ENCODE results near the gene HOXD13. TPM values are rescaled to one million over a fixed set of nuclear protein-coding genes. Genes with fewer than 3 reads are reported as not detected.

Gene HOXD13
- total RNA-seq, 1 donor from 2014 or later, result not detected

DNA sequence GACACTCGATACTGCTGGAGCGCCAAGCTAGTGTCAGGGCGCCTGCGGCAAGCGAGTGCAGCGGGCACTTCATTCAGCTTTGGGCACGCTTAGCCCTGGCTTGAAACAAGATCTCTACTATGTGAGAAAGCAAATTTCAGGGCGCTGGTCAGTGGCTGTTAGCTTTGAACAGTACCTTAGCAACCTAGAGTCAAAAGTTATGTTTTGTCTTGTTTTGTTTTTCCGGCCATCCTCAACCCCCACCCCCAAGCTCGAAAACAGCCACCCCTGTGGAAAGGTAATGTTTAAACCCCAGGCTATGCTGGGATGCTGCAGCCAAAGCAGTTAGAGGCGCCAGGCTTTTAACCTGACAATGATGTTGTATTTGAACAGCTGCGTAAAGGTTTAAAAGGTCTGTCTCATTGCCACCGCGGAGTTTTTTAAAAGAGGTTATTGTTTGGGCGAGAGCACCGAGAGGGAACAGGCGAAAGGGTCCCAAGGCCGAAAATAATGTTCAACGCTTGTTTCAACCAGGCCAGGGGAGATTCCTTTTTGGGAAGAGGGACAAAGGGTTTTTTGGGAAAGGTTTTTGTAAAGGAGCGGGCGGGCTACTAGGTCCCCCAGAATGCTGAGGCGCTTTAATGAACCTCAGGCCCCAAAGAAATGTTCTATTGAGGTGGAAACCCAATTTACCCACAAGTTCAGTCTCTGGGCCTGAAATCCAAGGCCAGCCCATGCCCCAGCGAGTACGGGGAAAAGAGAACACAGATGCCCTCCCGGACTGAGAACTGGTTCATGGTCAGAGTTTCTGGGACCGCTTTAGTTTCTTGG, 21.8 kb downstream of the HOXD13 start:
- peaks cover 16% of the 10 kb centered on the region for H3K4me1 Mint-ChIP-seq (ENCODE audit: unreplicated experiment)
- TF ChIP-seq, protein P1, sequence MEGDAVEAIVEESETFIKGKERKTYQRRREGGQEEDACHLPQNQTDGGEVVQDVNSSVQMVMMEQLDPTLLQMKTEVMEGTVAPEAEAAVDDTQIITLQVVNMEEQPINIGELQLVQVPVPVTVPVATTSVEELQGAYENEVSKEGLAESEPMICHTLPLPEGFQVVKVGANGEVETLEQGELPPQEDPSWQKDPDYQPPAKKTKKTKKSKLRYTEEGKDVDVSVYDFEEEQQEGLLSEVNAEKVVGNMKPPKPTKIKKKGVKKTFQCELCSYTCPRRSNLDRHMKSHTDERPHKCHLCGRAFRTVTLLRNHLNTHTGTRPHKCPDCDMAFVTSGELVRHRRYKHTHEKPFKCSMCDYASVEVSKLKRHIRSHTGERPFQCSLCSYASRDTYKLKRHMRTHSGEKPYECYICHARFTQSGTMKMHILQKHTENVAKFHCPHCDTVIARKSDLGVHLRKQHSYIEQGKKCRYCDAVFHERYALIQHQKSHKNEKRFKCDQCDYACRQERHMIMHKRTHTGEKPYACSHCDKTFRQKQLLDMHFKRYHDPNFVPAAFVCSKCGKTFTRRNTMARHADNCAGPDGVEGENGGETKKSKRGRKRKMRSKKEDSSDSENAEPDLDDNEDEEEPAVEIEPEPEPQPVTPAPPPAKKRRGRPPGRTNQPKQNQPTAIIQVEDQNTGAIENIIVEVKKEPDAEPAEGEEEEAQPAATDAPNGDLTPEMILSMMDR (IDR thresholded peaks at IDR 0.05; ENCODE audit: unreplicated experiment), result no peak
- H3K4me3 Mint-ChIP-seq (ENCODE audit: unreplicated experiment), result no peak overlapping the region
- DNase-seq (ENCODE audit: low spot score), result no peak
- no peaks in the 10 kb centered on the region for H3K9me3 Mint-ChIP-seq (ENCODE audit: unreplicated experiment)
- H3K36me3 Mint-ChIP-seq (ENCODE audit: low read depth, unreplicated experiment), result no peaks in the 10 kb centered on the region
- H3K27ac Mint-ChIP-seq (ENCODE audit: unreplicated experiment), result no peak overlapping the region
- H3K27me3 Mint-ChIP-seq (ENCODE audit: unreplicated experiment), result peaks cover 46% of the 10 kb centered on the region

DNA sequence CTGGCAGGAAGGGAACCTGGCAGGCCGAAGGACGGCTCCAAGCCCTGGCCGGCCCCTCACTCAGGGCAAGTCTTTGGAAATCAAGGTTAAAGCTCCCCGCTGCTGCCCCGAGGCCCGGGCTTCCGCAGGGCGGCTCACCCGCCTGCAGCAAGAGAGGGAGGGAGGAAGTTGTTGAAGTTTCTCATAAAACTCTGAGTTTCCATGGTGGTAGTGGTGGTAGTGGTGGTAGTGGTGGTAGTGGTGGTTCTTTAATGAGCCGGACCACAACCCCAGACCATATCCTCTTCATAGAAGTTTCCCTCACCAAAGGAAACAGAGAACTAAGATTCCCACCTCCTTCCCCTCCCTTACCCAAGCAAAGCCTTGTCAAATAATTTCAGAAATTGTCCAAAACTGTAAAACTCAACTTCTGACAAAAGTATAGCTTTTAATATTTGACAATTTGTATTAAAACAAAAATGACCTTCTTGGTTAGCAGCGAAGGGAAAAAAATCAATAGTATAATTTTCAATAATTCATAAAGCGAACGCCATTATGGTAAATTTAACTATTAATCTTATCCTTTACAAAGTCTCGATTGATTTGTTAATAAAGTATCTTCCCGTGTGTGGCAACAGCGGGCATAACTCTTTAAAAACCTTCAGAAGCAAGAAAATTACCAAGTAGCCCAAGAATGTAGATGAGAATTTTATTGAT, 22.6 kb downstream of the HOXD13 start:
- peaks cover 13% of the 10 kb centered on the region for H3K4me1 Mint-ChIP-seq (ENCODE audit: unreplicated experiment)
- no peaks in the 10 kb centered on the region for H3K36me3 Mint-ChIP-seq (ENCODE audit: low read depth, unreplicated experiment)
- no peak for DNase-seq (ENCODE audit: low spot score)
- H3K27ac Mint-ChIP-seq (ENCODE audit: unreplicated experiment), result no peak overlapping the region
- H3K4me3 Mint-ChIP-seq (ENCODE audit: unreplicated experiment), result no peak overlapping the region
- peaks cover 44% of the 10 kb centered on the region for H3K27me3 Mint-ChIP-seq (ENCODE audit: unreplicated experiment)
- TF ChIP-seq, protein P1 (IDR thresholded peaks at IDR 0.05; ENCODE audit: unreplicated experiment), result no peak
- no peaks in the 10 kb centered on the region for H3K9me3 Mint-ChIP-seq (ENCODE audit: unreplicated experiment)

DNA sequence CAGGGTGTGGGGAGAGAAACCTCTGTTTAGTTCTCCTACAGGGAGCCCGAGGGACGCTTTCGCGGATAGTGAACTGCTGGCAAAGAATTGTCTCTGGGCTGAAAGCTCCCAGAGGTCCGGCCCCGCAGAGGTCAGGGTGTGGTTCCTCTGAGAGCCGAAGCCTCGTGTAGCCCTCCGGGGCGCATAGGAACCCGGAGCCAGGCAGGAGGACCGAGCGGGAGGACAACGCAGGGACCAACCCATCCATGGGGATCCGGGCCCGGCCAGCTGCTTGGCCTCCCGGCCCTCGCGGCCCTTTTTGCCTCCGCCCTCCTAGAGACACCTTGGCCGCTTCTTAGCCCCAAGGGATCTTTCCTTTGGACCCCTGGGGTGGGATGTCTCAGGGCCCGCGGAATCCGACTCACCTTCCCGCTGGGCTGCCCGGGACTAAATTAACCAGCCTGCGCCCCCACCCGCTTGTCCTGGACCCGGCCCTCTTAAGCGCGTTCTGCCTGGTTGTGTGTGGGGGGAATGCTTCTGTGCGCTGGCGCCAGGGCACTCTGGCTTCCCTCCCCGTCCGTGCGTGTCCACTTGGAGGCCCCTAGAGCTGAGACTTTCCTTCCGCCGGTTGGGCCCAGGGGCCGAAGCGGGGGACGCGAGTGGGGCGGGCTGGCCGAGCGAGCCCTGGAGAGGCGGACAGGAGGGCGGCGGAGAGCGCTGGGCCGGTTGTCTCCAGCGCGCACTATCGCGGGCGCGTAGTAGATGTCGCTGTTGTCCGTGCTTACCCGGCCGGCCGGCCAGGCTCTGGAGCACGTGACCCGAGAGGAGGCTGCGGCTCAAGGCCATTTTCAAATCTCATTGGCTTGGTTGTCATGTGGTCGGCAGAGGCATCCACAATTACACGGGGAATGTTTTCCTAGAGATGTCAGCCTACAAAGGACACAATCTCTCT, 23.6 kb downstream of the HOXD13 start, which contains the start of gene HOXD10:
HOXD10 (plus strand) TSS at position 896 of the 931 bp plus-strand sequence. CDS start 56 bp downstream, outside the sequence.
- peak; percentile 72 for DNase-seq (ENCODE audit: low spot score)
- no peak within 1 kb of the TSS for H3K4me3 Mint-ChIP-seq (ENCODE audit: unreplicated experiment)
- H3K4me1 Mint-ChIP-seq (ENCODE audit: unreplicated experiment), result peaks cover 13% of the 10 kb centered on the region

DNA sequence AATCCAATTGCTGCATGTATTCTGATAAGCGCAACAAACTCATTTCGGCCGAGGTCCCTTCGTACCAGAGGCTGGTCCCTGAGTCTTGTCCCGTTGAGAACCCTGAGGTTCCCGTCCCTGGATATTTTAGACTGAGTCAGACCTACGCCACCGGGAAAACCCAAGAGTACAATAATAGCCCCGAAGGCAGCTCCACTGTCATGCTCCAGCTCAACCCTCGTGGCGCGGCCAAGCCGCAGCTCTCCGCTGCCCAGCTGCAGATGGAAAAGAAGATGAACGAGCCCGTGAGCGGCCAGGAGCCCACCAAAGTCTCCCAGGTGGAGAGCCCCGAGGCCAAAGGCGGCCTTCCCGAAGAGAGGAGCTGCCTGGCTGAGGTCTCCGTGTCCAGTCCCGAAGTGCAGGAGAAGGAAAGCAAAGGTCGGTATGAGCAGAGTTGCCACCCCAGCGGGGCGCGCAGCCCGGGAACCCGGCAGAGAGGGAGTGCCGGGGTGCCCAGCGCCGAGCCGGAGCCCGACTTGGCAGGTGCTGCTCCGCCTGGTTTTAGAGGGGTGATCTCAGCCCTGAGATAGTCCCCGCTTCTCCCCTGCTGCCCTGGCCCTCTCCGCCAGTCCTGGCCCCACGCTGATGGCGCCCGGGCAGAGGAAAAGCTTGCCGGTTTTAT, 24.8 kb downstream of the HOXD13 start:
- H3K36me3 Mint-ChIP-seq (ENCODE audit: low read depth, unreplicated experiment), result no peaks in the 10 kb centered on the region
- DNase-seq (ENCODE audit: low spot score), result no peak
- peak overlapping the region; percentile 18 for H3K27ac Mint-ChIP-seq (ENCODE audit: unreplicated experiment)
- H3K9me3 Mint-ChIP-seq (ENCODE audit: unreplicated experiment), result no peaks in the 10 kb centered on the region
- TF ChIP-seq, protein P1 (IDR thresholded peaks at IDR 0.05; ENCODE audit: unreplicated experiment), result no peak
- H3K27me3 Mint-ChIP-seq (ENCODE audit: unreplicated experiment), result peaks cover 52% of the 10 kb centered on the region
- no peak overlapping the region for H3K4me3 Mint-ChIP-seq (ENCODE audit: unreplicated experiment)
- H3K4me1 Mint-ChIP-seq (ENCODE audit: unreplicated experiment), result peaks cover 13% of the 10 kb centered on the region

More for the DNA sequence above, 23.6 kb downstream of the HOXD13 start, which contains the start of gene HOXD10:
- H3K36me3 Mint-ChIP-seq (ENCODE audit: low read depth, unreplicated experiment), result no peaks in the 10 kb centered on the region
- H3K9me3 Mint-ChIP-seq (ENCODE audit: unreplicated experiment), result no peaks in the 10 kb centered on the region
- TF ChIP-seq, protein P1 (IDR thresholded peaks at IDR 0.05; ENCODE audit: unreplicated experiment), result peak; percentile 24
- H3K27ac Mint-ChIP-seq (ENCODE audit: unreplicated experiment), result peak within 1 kb of the TSS; percentile 18
- peaks cover 52% of the 10 kb centered on the region for H3K27me3 Mint-ChIP-seq (ENCODE audit: unreplicated experiment)

Measured in endothelial cell (in vitro differentiated cells).